ENCODE results near the gene OLFML1. TPM values are rescaled to one million over a fixed set of nuclear protein-coding genes. Genes with fewer than 3 reads are reported as not detected.

The OLFML1 gene
- total RNA-seq, 1 experiment from 2014 or later = 54.5 TPM

- in situ Hi-C loops (cut with HindIII; ENCODE audit: low sequenced_read_pairs) = no loop called here
- no peak for DNase-seq (ENCODE audit: low spot score)
Observed at GRCh38 chr11:7469351-7469865, 15.9 kb upstream of the OLFML1 start.

GRCh38 chr11:7471071-7471470 lies 14.2 kb upstream of the OLFML1 start:
- in situ Hi-C loops (cut with HindIII; ENCODE audit: low sequenced_read_pairs) = no loop called here
- no peak for DNase-seq (ENCODE audit: low spot score)

DNA sequence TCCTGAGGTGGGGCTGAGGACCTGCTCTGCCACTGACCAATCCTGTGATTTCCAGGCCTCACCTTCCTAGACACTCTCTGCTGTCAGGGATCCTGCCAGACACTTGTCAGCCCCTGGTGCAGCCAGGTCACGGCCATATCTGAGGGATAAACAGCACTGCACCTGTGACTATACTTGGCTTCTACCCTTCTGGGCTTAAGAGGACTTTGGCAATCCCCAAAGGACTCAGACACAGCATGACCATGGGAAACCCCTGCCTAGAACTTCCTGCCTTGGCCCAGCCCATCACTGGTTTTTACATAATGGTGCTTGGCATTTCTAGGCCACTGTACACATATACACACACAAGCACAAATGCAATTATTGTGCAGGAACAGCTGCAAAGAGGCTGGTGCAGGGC lies 11.6 kb upstream of the OLFML1 start:
- no peak for DNase-seq (ENCODE audit: low spot score)
- in situ Hi-C loops (cut with HindIII; ENCODE audit: low sequenced_read_pairs) = no loop called here

- DNase-seq (ENCODE audit: low spot score) = no peak
- in situ Hi-C loops (cut with HindIII; ENCODE audit: low sequenced_read_pairs) = no loop called here
Observed at GRCh38 chr11:7480113-7480512, 5.2 kb upstream of the OLFML1 start.

DNA sequence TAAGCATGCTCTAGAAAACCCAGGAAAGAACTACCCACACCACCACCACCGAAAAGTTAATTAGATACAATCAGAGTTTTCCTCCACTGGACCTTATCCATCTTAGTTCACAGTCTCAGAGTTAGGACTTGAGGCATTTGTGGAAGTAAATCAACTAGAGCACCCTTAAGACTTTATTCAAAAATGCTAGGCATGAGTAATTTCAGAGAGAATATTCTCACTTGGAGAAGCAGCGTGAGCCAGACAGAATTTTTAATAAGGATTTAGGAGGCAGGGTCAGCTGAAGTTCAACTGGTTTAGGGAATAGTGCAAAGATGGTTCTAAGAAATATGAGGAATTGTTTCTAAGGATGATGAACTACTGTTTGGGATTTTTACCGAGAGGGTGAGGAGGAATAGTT lies 1.2 kb upstream of the OLFML1 start:
- in situ Hi-C loops (cut with HindIII; ENCODE audit: low sequenced_read_pairs) = no loop called here
- no peak for DNase-seq (ENCODE audit: low spot score)

GRCh38 chr11:7484645-7485044 lies 661 bp upstream of the OLFML1 start:
- peak; percentile 8 for DNase-seq (ENCODE audit: low spot score)
- in situ Hi-C loops (cut with HindIII; ENCODE audit: low sequenced_read_pairs) = no loop called here

- in situ Hi-C loops (cut with HindIII; ENCODE audit: low sequenced_read_pairs) = no loop called here
- no peak for DNase-seq (ENCODE audit: low spot score)
Observed at GRCh38 chr11:7486098-7486780, 933 bp downstream of the OLFML1 start.

GRCh38 chr11:7486781-7487140 lies 1.5 kb downstream of the OLFML1 start:
- DNase-seq (ENCODE audit: low spot score) = peak; percentile 12

DNA sequence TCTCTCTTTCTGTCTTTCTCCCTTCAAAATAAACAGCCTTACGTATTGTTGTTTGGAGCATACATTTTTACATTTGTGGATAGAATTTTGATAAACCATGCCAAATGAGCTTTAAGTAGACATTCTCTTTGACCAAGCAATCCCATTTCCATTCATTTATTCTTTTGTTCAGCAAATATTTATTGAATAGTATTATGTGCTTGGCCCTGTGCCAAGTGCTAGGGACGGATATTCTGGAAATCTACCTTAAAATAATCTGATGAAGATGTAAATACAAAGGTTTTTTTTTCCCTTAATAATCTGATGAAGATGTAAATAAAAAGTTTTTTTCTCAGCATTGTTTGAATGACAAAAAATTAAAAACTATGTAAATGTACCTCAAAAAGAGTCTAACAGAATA lies 2.1 kb downstream of the OLFML1 start:
- in situ Hi-C loops (cut with HindIII; ENCODE audit: low sequenced_read_pairs) = no loop called here

More at GRCh38 chr11:7486781-7487140, 1.5 kb downstream of the OLFML1 start:
- in situ Hi-C loops (cut with HindIII; ENCODE audit: low sequenced_read_pairs) = no loop called here

DNA sequence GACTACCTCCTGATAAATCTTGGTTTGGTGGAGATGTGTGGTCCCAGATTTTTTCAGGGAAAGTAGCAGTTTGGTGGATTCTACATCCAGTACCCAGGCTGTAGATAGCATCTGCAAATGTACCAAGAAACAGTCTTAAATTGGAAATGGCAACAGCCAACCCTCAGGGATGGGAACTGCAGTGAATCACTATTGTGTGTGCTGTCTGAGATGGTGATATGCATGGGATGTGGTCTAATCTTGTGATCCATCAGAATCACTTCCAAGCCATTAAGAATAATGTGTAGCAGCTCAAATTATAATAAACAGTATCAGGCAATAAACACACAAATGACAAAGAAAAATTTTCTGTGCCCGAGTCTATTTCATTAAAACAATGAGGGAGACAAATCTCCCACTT lies 3.4 kb downstream of the OLFML1 start:
- no peak for DNase-seq (ENCODE audit: low spot score)

More for the DNA sequence above, 2.1 kb downstream of the OLFML1 start:
- DNase-seq (ENCODE audit: low spot score) = no peak

GRCh38 chr11:7489376-7489775 lies 4.1 kb downstream of the OLFML1 start:
- in situ Hi-C loops (cut with HindIII; ENCODE audit: low sequenced_read_pairs) = no loop called here
- no peak for DNase-seq (ENCODE audit: low spot score)

More for the DNA sequence above, 3.4 kb downstream of the OLFML1 start:
- in situ Hi-C loops (cut with HindIII; ENCODE audit: low sequenced_read_pairs) = no loop called here

DNA sequence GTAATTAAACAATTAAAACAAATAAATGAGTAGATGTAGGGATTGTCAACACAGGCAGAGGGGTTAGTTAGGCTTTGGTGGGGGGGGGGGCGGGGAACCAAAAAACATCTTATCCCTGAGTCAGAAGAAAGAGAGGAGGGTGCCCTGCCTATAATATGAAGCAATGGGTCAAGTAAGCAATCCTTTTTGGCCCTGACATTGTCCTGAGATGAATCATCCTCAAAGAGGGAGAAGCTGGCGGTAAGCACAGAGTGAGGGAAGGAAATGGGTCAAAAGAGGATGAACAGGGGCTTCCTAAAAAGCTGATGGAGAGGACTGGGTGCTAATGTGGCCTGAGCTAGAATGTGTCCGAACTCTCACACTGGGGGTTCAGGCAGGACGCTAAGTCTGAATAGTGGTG lies 4.7 kb downstream of the OLFML1 start:
- no peak for DNase-seq (ENCODE audit: low spot score)
- in situ Hi-C loops (cut with HindIII; ENCODE audit: low sequenced_read_pairs) = no loop called here

GRCh38 chr11:7490535-7490934 lies 5.2 kb downstream of the OLFML1 start:
- no peak for DNase-seq (ENCODE audit: low spot score)
- in situ Hi-C loops (cut with HindIII; ENCODE audit: low sequenced_read_pairs) = no loop called here

DNA sequence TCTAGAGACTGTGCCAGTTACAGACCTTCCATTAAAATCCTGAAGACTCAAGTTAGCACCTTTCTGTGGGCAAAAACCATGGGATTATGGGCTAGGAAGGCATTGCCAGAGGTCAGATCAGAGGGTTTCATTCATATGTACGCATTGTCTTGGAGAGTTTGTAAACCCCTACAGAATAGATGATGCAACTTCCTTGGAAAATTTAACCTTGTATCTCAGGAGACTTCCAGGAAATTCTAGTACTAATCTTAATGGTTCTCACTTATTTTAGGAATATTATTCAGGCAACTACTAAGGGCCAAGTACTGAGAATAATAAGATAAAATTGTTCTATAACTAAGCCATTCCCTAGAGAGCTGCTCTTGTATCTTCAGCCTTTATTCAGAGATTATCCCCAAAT lies 6.9 kb downstream of the OLFML1 start:
- in situ Hi-C loops (cut with HindIII; ENCODE audit: low sequenced_read_pairs) = no loop called here
- no peak for DNase-seq (ENCODE audit: low spot score)

- no peak for DNase-seq (ENCODE audit: low spot score)
- in situ Hi-C loops (cut with HindIII; ENCODE audit: low sequenced_read_pairs) = no loop called here
Observed at GRCh38 chr11:7493670-7494069, 8.4 kb downstream of the OLFML1 start.

DNA sequence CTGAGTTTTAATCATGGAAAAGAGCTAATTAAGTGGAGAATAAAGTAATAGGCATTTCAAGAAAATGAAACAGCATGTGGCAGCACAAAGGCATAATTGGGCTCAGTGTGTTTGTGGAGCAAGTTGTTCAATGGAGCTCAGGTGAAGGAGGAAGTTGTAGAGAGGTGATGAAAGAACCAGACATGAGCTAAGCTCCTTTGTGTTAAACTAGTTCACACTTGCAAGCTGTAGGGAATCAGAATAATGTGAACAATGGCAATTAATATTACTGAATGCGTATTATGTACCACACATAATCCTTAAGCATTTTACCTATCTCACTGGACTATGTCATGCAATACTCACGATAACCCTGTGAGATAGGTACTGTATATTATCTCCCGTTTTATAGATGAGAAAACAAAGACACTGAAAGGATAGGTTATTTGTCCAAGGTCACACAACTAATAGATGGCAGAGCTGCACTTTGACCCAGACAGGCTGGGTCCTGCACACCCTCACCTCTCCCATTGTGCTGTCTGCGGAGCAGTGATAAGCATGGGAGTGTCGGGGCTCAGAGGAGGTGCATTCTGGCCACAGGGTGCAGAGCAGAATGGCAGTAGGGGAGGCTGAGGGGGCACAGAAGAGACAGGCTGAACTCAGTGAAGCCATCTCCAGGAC lies 8.9 kb downstream of the OLFML1 start:
- in situ Hi-C loops (cut with HindIII; ENCODE audit: low sequenced_read_pairs) = no loop called here
- no peak for DNase-seq (ENCODE audit: low spot score)

DNA sequence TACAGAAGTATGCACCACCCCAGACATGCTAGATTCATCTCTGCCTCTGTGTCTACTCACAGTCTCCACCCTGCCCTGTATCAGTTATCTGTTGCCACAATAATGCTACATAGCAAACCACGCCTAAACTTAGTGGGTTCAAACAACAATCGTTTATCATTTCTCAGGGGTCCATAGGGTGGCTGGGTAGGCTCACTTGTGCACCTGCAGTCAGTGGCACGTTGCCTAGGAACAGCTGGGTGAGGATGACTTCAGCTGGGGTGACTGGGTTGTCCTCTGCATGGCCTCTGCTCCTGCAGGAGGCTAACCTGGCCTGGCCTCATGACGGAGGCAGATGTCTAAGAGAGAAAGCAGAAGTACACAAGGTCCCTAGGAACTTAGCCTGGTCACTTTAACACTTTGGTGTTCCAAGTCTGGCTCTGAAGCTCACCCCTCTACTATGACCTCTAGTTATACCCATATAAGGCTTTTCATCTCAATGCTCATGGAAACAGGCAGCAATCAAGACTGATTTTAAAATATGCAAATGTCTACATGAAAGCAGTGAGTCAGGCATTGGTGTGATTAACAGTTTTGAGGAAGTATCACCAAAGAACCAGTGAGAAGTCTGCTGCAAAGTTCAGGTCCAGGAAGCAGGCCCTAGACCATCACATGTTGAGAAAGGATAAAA lies 10.7 kb downstream of the OLFML1 start:
- in situ Hi-C loops (cut with HindIII; ENCODE audit: low sequenced_read_pairs) = no loop called here
- no peak for DNase-seq (ENCODE audit: low spot score)

DNA sequence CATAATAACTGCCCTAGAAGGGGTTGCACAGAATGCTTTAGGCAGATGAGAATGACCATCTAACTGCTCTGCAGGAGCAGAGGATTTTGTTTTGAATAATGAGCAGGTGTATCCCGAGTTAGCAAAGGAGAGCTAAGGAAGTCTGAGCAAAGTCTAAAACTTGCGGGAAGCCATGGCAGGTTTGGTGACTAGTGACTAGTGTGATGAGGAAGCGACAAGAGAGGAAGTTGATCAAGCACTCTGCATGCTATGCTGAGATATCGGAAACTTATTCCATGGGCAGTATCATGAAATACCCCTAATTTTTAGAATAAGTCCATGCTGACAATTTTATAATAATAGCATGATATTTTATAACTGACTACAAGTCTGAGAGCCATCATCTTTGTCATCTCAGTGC lies 12.9 kb downstream of the OLFML1 start:
- in situ Hi-C loops (cut with HindIII; ENCODE audit: low sequenced_read_pairs) = no loop called here
- DNase-seq (ENCODE audit: low spot score) = no peak

DNA sequence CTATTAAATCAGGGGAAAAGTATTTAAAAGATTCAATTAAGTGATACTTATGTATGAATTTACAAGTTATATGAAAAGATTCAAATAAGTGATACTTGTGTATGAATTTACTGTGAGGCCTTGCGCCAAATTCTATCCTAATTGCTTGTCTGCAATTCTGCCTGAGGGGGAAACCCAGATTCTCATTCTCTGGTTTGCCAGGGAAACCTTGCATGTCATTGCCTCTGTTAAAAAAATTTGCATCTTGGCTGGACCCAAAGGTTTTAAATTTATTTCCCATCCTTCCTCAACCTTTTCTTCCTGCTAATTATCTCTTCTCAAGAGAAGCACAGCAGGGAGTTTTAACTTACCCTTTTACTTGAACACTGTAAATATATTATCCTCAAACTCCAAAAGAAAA lies 13.8 kb downstream of the OLFML1 start:
- in situ Hi-C loops (cut with HindIII; ENCODE audit: low sequenced_read_pairs) = no loop called here
- DNase-seq (ENCODE audit: low spot score) = no peak

DNA sequence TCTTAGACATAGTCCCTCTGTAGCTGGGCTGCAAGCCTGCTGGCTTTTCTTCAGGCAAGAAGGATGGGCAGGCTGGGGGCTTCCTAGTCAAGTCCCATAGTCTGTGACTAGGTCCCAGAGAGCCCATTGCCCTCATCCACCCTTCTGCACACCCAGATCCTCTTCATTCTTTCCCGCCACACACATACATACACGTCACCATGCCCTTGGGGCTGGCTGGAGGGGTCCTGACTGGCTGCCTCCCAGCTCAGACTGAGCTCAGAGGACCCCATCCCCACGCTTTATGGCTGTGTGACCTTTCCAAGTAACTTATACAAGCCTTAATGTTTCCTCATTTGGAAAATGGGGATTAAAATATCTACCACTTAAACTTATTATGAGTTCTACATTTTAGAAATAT lies 14.9 kb downstream of the OLFML1 start:
- in situ Hi-C loops (cut with HindIII; ENCODE audit: low sequenced_read_pairs) = no loop called here
- DNase-seq (ENCODE audit: low spot score) = no peak
